GM19351 (cell line): Measurements from ENCODE around the gene SCMH1.
A peak's percentile ranks its signal among the peaks of the same experiment; 100 is the strongest.

Source experiments
- ATAC-seq: cut with Tn5 transposase; IDR thresholded peaks from one replicate; pipeline ENCODE4 v1.9.1; 2021; ENCODE audit warnings: mild to moderate bottlenecking, moderate library complexity; ENCODE audit not compliant: unreplicated experiment

Gene SCMH1

GRCh38 chr1:40981691-40982448, 260.2 kb downstream of the SCMH1 start:
- no peak for ATAC-seq

GRCh38 chr1:40980453-40981121, 261.5 kb downstream of the SCMH1 start:
- peak; percentile 10 for ATAC-seq

- ATAC-seq, result peak; percentile 13
Observed at GRCh38 chr1:40980068-40980452, 262.0 kb downstream of the SCMH1 start.

GRCh38 chr1:40979241-40980067, 262.7 kb downstream of the SCMH1 start, which contains the start of gene CTPS1:
CTPS1 (plus strand) TSS chr1:40979696; CDS start chr1:40983291, 3,595 bp downstream.
- ATAC-seq, result peak; percentile 89

GRCh38 chr1:40978886-40979240, 263.2 kb downstream of the SCMH1 start:
- no peak for ATAC-seq

GRCh38 chr1:40977716-40978115, 264.4 kb downstream of the SCMH1 start:
- no peak for ATAC-seq
